ENCODE measurements around the gene GLMP.

GLMP gene

DNA sequence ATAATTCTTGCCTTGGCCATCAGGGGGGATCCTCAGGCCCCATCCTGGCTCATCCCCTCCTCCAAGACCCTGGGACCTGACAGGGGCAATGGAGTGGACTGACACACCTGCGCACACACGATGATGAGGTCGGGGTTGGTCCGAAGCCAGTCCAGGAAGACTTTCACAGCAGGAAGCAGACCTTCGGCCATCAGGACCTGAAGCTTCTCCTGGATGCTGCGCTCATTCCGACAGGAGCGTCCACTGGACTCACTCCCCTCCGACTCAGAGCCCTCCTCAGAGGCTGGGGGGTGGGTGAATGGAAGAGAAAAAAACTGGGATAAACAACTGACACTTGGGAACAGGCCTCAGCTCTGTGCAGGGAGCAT is 32.2 kb downstream of the GLMP start:
- no peaks in the 10 kb centered on the region for H3K79me2 ChIP-seq (ENCODE audit: control insufficient read depth, insufficient read depth, low read length)
- no peak overlapping the region for H2BK120ac ChIP-seq (ENCODE audit: low read depth, low read length)
- H4K5ac ChIP-seq (ENCODE audit: low read length), result no peak overlapping the region
- H3K23ac ChIP-seq (ENCODE audit: low read length), result no peak overlapping the region
- DNase-seq, result no peak
- no peaks in the 10 kb centered on the region for H3K4me1 ChIP-seq (ENCODE audit: control insufficient read depth, low read depth, low read length)
- H3K18ac ChIP-seq (ENCODE audit: low read length), result no peak overlapping the region
- no peak overlapping the region for H3K4me2 ChIP-seq (ENCODE audit: low read length)
- H3K27me3 ChIP-seq (ENCODE audit: insufficient read depth, low read length, poor library complexity), result no peaks in the 10 kb centered on the region
- no peak overlapping the region for H2BK15ac ChIP-seq (replicated peaks; ENCODE audit: low read depth)
- H3K4ac ChIP-seq (ENCODE audit: low read depth, low read length), result no peak overlapping the region
- H4K8ac ChIP-seq (ENCODE audit: low read depth, low read length), result no peak overlapping the region
- no peak overlapping the region for H2AK5ac ChIP-seq (ENCODE audit: low read length)
- no CpG with 5 or more reads among the region's 9 CpGs for WGBS (ENCODE audit: extremely low coverage, insufficient coverage, low lambda C conversion rate)
- no peak overlapping the region for H2BK5ac ChIP-seq (ENCODE audit: low read length)
- no peak overlapping the region for H3K56ac ChIP-seq (ENCODE audit: low read length)
- no peak overlapping the region for H3K27ac ChIP-seq (ENCODE audit: low read depth, low read length)
- no peak overlapping the region for H3K9ac ChIP-seq (ENCODE audit: low read length)
- H3K79me1 ChIP-seq (ENCODE audit: low read length), result peaks cover 2% of the 10 kb centered on the region
- H3K4me3 ChIP-seq (ENCODE audit: low read length), result no peak overlapping the region
- H3K36me3 ChIP-seq (ENCODE audit: control insufficient read depth, insufficient read depth, low read length), result peaks cover 57% of the 10 kb centered on the region

DNA sequence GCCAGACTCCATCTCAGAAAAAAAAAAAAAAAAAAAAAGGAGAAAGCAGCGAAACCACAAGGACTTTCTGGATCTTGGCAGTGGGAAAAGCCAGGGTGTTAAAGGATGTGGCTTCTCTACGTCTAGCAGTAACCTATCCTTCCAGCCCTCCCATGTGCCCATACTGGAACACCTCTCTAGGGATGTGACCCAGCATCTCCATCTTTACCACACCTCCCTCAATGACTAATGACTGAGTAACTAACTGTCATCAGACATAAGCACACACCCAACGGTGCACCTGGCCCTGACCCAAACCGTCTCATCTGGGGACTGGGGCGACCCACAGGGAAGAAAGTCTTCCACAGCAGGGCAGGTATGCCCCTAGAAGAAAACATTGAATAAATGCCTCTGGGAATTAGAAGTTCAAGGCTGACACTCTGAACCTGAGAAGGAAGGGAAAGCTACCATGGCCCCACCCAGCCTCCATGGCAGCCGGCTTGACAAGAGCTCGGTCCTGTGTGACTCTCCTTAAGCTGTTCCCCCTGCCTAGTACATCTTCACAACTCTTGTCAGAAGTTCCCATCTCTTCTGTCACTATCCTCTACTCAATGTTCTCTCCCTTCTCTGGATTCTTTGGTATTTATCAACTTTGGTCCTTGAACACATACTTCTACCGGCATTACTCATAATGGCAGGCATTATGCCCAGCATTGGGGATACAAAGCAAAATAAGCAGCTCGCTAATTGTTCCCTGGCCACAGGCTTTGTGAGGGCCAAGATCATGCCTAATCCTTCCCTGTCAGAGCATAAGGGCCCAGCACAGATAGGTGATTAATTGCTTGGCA is 32.8 kb downstream of the GLMP start:
- H3K36me3 ChIP-seq (ENCODE audit: control insufficient read depth, insufficient read depth, low read length), result peaks cover 54% of the 10 kb centered on the region
- no peak overlapping the region for H2BK5ac ChIP-seq (ENCODE audit: low read length)
- H3K56ac ChIP-seq (ENCODE audit: low read length), result no peak overlapping the region
- H3K79me1 ChIP-seq (ENCODE audit: low read length), result peaks cover 2% of the 10 kb centered on the region
- H3K4ac ChIP-seq (ENCODE audit: low read depth, low read length), result no peak overlapping the region
- no peak overlapping the region for H4K8ac ChIP-seq (ENCODE audit: low read depth, low read length)
- H4K5ac ChIP-seq (ENCODE audit: low read length), result no peak overlapping the region
- H3K4me2 ChIP-seq (ENCODE audit: low read length), result no peak overlapping the region
- no peak overlapping the region for H3K9ac ChIP-seq (ENCODE audit: low read length)
- WGBS (ENCODE audit: extremely low coverage, insufficient coverage, low lambda C conversion rate), result no CpG with 5 or more reads among the region's 9 CpGs
- H3K4me1 ChIP-seq (ENCODE audit: control insufficient read depth, low read depth, low read length), result no peaks in the 10 kb centered on the region
- H3K4me3 ChIP-seq (ENCODE audit: low read length), result no peak overlapping the region
- no peak for DNase-seq
- H3K18ac ChIP-seq (ENCODE audit: low read length), result no peak overlapping the region
- no peak overlapping the region for H3K23ac ChIP-seq (ENCODE audit: low read length)
- H3K79me2 ChIP-seq (ENCODE audit: control insufficient read depth, insufficient read depth, low read length), result no peaks in the 10 kb centered on the region
- no peak overlapping the region for H2BK120ac ChIP-seq (ENCODE audit: low read depth, low read length)
- H3K27me3 ChIP-seq (ENCODE audit: insufficient read depth, low read length, poor library complexity), result no peaks in the 10 kb centered on the region
- H2AK5ac ChIP-seq (ENCODE audit: low read length), result no peak overlapping the region
- no peak overlapping the region for H2BK15ac ChIP-seq (replicated peaks; ENCODE audit: low read depth)
- no peak overlapping the region for H3K27ac ChIP-seq (ENCODE audit: low read depth, low read length)

DNA sequence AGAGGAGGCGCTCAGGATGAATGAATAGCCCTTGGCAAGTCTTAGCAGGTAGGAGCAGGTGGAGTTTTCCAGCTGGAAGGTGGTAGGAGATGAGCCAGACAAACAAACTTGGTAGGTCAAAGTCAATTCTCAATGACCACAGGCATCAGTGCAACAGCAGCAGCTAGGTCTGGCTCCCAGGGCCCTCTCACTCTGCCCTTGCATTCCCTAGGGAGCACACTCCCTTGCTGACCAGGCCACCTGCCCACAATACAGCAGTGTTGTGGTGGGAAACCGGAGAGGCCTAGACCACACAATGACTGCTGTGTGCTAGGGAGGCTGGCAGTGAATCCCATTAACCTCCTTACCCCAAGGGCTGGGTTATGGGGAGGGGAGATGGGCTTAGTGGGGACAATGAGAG is 34.6 kb downstream of the GLMP start:
- Histone ChIP-seq H3K56ac (ENCODE audit: low read length) (no peak overlapping the region), H3K4me3 (ENCODE audit: low read length) (no peak overlapping the region), H3K79me1 (ENCODE audit: low read length) (peaks cover 2% of the 10 kb centered on the region), H2BK5ac (ENCODE audit: low read length) (no peak overlapping the region), H3K4ac (ENCODE audit: low read depth, low read length) (no peak overlapping the region), H3K27me3 (ENCODE audit: insufficient read depth, low read length, poor library complexity) (no peaks in the 10 kb centered on the region), H3K4me2 (ENCODE audit: low read length) (no peak overlapping the region), H3K4me1 (ENCODE audit: control insufficient read depth, low read depth, low read length) (no peaks in the 10 kb centered on the region), H3K79me2 (ENCODE audit: control insufficient read depth, insufficient read depth, low read length) (no peaks in the 10 kb centered on the region), H2BK15ac (replicated peaks; ENCODE audit: low read depth) (no peak overlapping the region), H2BK120ac (ENCODE audit: low read depth, low read length) (no peak overlapping the region), H4K5ac (ENCODE audit: low read length) (no peak overlapping the region), H3K9ac (ENCODE audit: low read length) (no peak overlapping the region), H2AK5ac (ENCODE audit: low read length) (no peak overlapping the region), H3K36me3 (ENCODE audit: control insufficient read depth, insufficient read depth, low read length) (peaks cover 41% of the 10 kb centered on the region), H4K8ac (ENCODE audit: low read depth, low read length) (no peak overlapping the region), H3K23ac (ENCODE audit: low read length) (no peak overlapping the region), H3K27ac (ENCODE audit: low read depth, low read length) (no peak overlapping the region), H3K18ac (ENCODE audit: low read length) (no peak overlapping the region)
- no CpG with 5 or more reads among the region's 2 CpGs for WGBS (ENCODE audit: extremely low coverage, insufficient coverage, low lambda C conversion rate)
- DNase-seq, result no peak

DNA sequence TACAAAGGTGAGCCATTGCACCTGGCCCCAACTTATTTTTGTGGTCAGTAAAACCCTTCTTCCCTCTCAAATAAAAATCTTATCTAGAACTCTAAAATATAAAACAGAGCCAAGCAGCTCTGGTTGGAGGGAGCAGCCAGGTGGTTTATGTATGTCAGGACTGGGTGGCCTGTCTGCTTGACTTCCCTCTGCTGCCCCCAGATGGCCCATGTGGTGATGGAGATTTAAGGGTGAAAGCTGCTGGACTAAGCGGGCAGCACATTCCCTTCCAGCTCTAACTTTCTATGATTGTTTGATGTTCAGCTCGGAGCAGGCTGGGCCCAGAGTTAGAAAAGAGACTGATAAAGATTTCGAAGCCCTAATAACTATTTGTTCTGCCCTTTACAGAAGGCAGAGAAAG is 35.7 kb downstream of the GLMP start:
- no peak overlapping the region for H2BK120ac ChIP-seq (ENCODE audit: low read depth, low read length)
- H3K23ac ChIP-seq (ENCODE audit: low read length), result no peak overlapping the region
- no CpG with 5 or more reads among the region's 3 CpGs for WGBS (ENCODE audit: extremely low coverage, insufficient coverage, low lambda C conversion rate)
- no peak overlapping the region for H3K27ac ChIP-seq (ENCODE audit: low read depth, low read length)
- H3K79me1 ChIP-seq (ENCODE audit: low read length), result peaks cover 2% of the 10 kb centered on the region
- H4K5ac ChIP-seq (ENCODE audit: low read length), result no peak overlapping the region
- H3K36me3 ChIP-seq (ENCODE audit: control insufficient read depth, insufficient read depth, low read length), result peaks cover 34% of the 10 kb centered on the region
- no peak overlapping the region for H3K4me2 ChIP-seq (ENCODE audit: low read length)
- H3K4me1 ChIP-seq (ENCODE audit: control insufficient read depth, low read depth, low read length), result no peaks in the 10 kb centered on the region
- H4K8ac ChIP-seq (ENCODE audit: low read depth, low read length), result no peak overlapping the region
- no peak overlapping the region for H3K4ac ChIP-seq (ENCODE audit: low read depth, low read length)
- no peak overlapping the region for H2AK5ac ChIP-seq (ENCODE audit: low read length)
- no peaks in the 10 kb centered on the region for H3K79me2 ChIP-seq (ENCODE audit: control insufficient read depth, insufficient read depth, low read length)
- H3K4me3 ChIP-seq (ENCODE audit: low read length), result no peak overlapping the region
- no peak overlapping the region for H3K9ac ChIP-seq (ENCODE audit: low read length)
- H2BK15ac ChIP-seq (replicated peaks; ENCODE audit: low read depth), result no peak overlapping the region
- no peak overlapping the region for H3K18ac ChIP-seq (ENCODE audit: low read length)
- no peak overlapping the region for H2BK5ac ChIP-seq (ENCODE audit: low read length)
- H3K27me3 ChIP-seq (ENCODE audit: insufficient read depth, low read length, poor library complexity), result no peaks in the 10 kb centered on the region
- DNase-seq, result no peak
- H3K56ac ChIP-seq (ENCODE audit: low read length), result no peak overlapping the region

DNA sequence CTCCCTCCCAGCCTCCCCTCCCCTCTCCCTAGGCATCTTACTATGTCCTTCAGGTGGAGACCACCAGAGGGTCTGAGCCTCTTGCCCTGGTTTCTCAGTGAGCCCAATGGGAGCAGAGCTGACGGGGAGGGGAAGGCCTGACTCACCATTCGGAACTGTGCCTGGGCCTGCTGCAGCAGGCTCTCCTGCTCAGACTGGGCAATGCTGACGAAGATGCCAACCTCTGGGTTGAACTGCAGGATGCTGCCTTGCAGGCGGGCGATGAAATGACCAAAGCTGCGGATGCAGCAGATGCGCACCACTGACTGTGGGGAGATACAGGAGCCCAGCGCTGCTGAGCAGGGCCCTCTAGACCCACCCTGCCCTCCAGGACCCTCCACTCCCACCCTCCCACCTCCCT is 36.6 kb downstream of the GLMP start:
- H3K9ac ChIP-seq (ENCODE audit: low read length), result no peak overlapping the region
- H4K5ac ChIP-seq (ENCODE audit: low read length), result no peak overlapping the region
- H3K4me1 ChIP-seq (ENCODE audit: control insufficient read depth, low read depth, low read length), result no peaks in the 10 kb centered on the region
- H3K27ac ChIP-seq (ENCODE audit: low read depth, low read length), result no peak overlapping the region
- no CpG with 5 or more reads among the region's 8 CpGs for WGBS (ENCODE audit: extremely low coverage, insufficient coverage, low lambda C conversion rate)
- no peak overlapping the region for H3K4ac ChIP-seq (ENCODE audit: low read depth, low read length)
- no peak for DNase-seq
- H3K4me3 ChIP-seq (ENCODE audit: low read length), result no peak overlapping the region
- H3K79me2 ChIP-seq (ENCODE audit: control insufficient read depth, insufficient read depth, low read length), result no peaks in the 10 kb centered on the region
- H3K56ac ChIP-seq (ENCODE audit: low read length), result no peak overlapping the region
- peaks cover 34% of the 10 kb centered on the region for H3K36me3 ChIP-seq (ENCODE audit: control insufficient read depth, insufficient read depth, low read length)
- H2AK5ac ChIP-seq (ENCODE audit: low read length), result no peak overlapping the region
- H3K4me2 ChIP-seq (ENCODE audit: low read length), result no peak overlapping the region
- no peaks in the 10 kb centered on the region for H3K79me1 ChIP-seq (ENCODE audit: low read length)
- no peaks in the 10 kb centered on the region for H3K27me3 ChIP-seq (ENCODE audit: insufficient read depth, low read length, poor library complexity)
- no peak overlapping the region for H3K23ac ChIP-seq (ENCODE audit: low read length)
- H4K8ac ChIP-seq (ENCODE audit: low read depth, low read length), result no peak overlapping the region
- no peak overlapping the region for H3K18ac ChIP-seq (ENCODE audit: low read length)
- no peak overlapping the region for H2BK120ac ChIP-seq (ENCODE audit: low read depth, low read length)
- H2BK5ac ChIP-seq (ENCODE audit: low read length), result no peak overlapping the region
- H2BK15ac ChIP-seq (replicated peaks; ENCODE audit: low read depth), result no peak overlapping the region

DNA sequence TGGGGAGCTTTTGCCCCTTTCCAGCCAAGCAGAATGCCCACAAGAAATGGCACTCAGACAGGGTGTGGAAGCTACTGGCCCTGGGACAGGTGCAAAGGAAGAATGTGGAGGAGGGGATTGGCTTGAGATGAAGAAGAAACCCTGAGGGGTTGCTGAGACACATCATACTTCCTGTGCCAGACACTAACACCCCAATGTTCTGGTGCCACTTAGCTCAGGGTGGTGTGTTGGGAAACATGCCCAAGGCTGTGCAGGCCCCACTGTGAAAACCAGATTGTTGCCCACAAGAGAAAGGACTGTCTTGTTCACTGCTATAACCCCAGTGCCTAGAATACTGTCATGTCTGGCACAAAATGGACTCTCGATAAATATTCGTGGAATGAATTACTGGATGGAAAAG is 37.8 kb downstream of the GLMP start:
- Histone ChIP-seq H2BK15ac (replicated peaks; ENCODE audit: low read depth) (no peak overlapping the region), H3K4me3 (ENCODE audit: low read length) (no peak overlapping the region), H2BK5ac (ENCODE audit: low read length) (no peak overlapping the region), H3K79me1 (ENCODE audit: low read length) (no peaks in the 10 kb centered on the region), H3K18ac (ENCODE audit: low read length) (no peak overlapping the region), H3K27ac (ENCODE audit: low read depth, low read length) (no peak overlapping the region), H3K36me3 (ENCODE audit: control insufficient read depth, insufficient read depth, low read length) (peaks cover 38% of the 10 kb centered on the region), H3K27me3 (ENCODE audit: insufficient read depth, low read length, poor library complexity) (no peaks in the 10 kb centered on the region), H3K9ac (ENCODE audit: low read length) (no peak overlapping the region), H2BK120ac (ENCODE audit: low read depth, low read length) (no peak overlapping the region), H3K4me1 (ENCODE audit: control insufficient read depth, low read depth, low read length) (no peaks in the 10 kb centered on the region), H2AK5ac (ENCODE audit: low read length) (no peak overlapping the region), H3K4me2 (ENCODE audit: low read length) (no peak overlapping the region), H3K4ac (ENCODE audit: low read depth, low read length) (no peak overlapping the region), H3K23ac (ENCODE audit: low read length) (no peak overlapping the region), H4K8ac (ENCODE audit: low read depth, low read length) (no peak overlapping the region), H4K5ac (ENCODE audit: low read length) (no peak overlapping the region), H3K56ac (ENCODE audit: low read length) (no peak overlapping the region), H3K79me2 (ENCODE audit: control insufficient read depth, insufficient read depth, low read length) (no peaks in the 10 kb centered on the region)
- no CpG with 5 or more reads among the region's 2 CpGs for WGBS (ENCODE audit: extremely low coverage, insufficient coverage, low lambda C conversion rate)
- no peak for DNase-seq
